ENCODE results near the gene TSPAN15.

GRCh38 chr10:69516316-69516715, 65.1 kb downstream of the TSPAN15 start:
- TF ChIP-seq CTCF (IDR thresholded peaks at IDR 0.05; ENCODE audit: insufficient read depth, low read length, poor library complexity, severe bottlenecking) = peak; percentile 13
- TF ChIP-seq EZH2phosphoT487 (conservative IDR thresholded peaks at IDR 0.05; ENCODE audit: low read length) = no peak

All from SU-DHL-6 (cell line).